Loucy (cell line): ENCODE data around the gene RAB7A.

ENCODE experiments used
- H2AFZ ChIP-seq: fragments of 200-600 bp; sonication (generic); 2 replicates; pipeline ENCODE4 v1.6.0; 2016; ENCODE audit warnings: antibody characterized with exemption, mild to moderate bottlenecking, low read length, moderate library complexity
- H3F3A ChIP-seq: fragments of 200-600 bp; 2 replicates; pipeline ENCODE4 v1.6.0; 2016; ENCODE audit warnings: antibody characterized with exemption, low read depth, mild to moderate bottlenecking
- H3K27me3 ChIP-seq: fragments of 200-600 bp; sonication (generic); 2 replicates; pipeline ENCODE4 v1.6.1; 2014; ENCODE audit warnings: low read length, mild to moderate bottlenecking; ENCODE audit not compliant: insufficient read depth, poor library complexity, severe bottlenecking
- H3K36me3 ChIP-seq: fragments of 200-600 bp; sonication (generic); 2 replicates; pipeline ENCODE4 v1.6.1; 2016; ENCODE audit warnings: low read length; ENCODE audit not compliant: insufficient read depth
- H3K4me1 ChIP-seq: fragments of 200-600 bp; sonication (generic); 2 replicates; pipeline ENCODE4 v1.5.1; 2014; ENCODE audit warnings: low read length, mild to moderate bottlenecking; ENCODE audit not compliant: insufficient read depth, poor library complexity, severe bottlenecking
- H3K4me2 ChIP-seq: fragments of 200-600 bp; sonication (generic); 2 replicates; pipeline ENCODE4 v1.6.0; 2014; ENCODE audit warnings: antibody characterized with exemption, low read length, low read depth, mild to moderate bottlenecking; ENCODE audit not compliant: poor library complexity, severe bottlenecking
- H3K4me3 ChIP-seq: fragments of 200-600 bp; sonication (generic); 2 replicates; pipeline ENCODE4 v1.5.1; 2014; ENCODE audit warnings: low read length, mild to moderate bottlenecking, mixed read lengths; ENCODE audit not compliant: poor library complexity, severe bottlenecking
- H3K79me2 ChIP-seq: fragments of 200-600 bp; sonication (generic); 2 replicates; pipeline ENCODE4 v1.6.1; 2014; ENCODE audit warnings: low read length; ENCODE audit not compliant: insufficient read depth
- H3K9ac ChIP-seq: fragments of 200-600 bp; sonication (generic); 2 replicates; pipeline ENCODE4 v1.6.0; 2014; ENCODE audit warnings: mild to moderate bottlenecking, low read depth, low read length, moderate library complexity; ENCODE audit not compliant: poor library complexity, severe bottlenecking
- H3K9me2 ChIP-seq: fragments of 200-600 bp; sonication (generic); replicated peaks from 2 replicates; pipeline ENCODE4 v1.6.1; 2016; ENCODE audit warnings: low read depth, low read length, mixed read lengths
- H3K9me3 ChIP-seq: fragments of 200-600 bp; sonication (generic); 2 replicates; pipeline ENCODE4 v1.6.1; 2014; ENCODE audit warnings: mild to moderate bottlenecking, antibody characterized with exemption, low read length, low read depth; ENCODE audit not compliant: insufficient read depth
- H4K20me1 ChIP-seq: fragments of 200-600 bp; sonication (generic); 2 replicates; pipeline ENCODE4 v1.6.0; 2014; ENCODE audit warnings: antibody characterized with exemption, low read length, mild to moderate bottlenecking; ENCODE audit not compliant: insufficient read depth, poor library complexity, severe bottlenecking
- EZH2phosphoT487 ChIP-seq: fragments of 200-600 bp; IDR thresholded peaks from 2 replicates; pipeline ENCODE4 v1.6.1; 2018; ENCODE audit warnings: antibody characterized with exemption, mild to moderate bottlenecking, moderate library complexity, borderline replicate concordance
- TF ChIP-seq, protein P1 (sequence below): fragments of 200-600 bp; sonication (generic); conservative IDR thresholded peaks from 2 replicates; pipeline ENCODE4 v1.5.1; 2014; ENCODE audit warnings: mild to moderate bottlenecking, antibody characterized with exemption, low read length

Gene RAB7A

DNA sequence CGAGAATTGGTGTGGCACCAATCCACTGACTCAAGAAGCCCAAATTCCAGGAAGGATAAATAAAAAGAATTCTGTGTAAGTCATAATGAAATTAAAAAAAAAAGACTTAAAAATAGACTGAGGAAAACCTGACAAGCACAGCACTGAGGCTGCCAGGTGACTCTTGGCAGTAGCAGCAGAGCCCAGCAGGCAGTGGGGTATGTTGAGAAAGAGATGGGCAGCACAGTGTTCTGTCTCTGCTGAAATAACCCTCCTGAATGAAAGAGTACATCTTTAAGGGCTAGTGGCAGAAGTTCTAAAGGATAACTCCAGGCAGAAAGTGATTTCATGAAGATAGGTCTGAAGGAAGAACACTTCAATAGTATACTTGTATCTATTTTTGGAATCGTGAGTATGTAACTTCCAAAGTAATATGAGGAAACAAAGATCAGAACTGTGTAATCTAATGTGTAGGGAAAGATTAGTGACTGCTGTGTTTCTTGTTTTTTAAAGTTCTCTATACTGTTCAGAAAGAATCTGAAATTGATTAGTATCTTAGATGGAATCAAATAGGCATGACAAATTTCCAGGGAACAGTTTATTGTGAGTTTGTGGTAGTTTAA, 75.9 kb downstream of the RAB7A start:
- H3F3A ChIP-seq: no peaks in the 10 kb centered on the region; the same call in 1 of the 2 replicates
- peaks cover 13% of the 10 kb centered on the region for H3K4me1 ChIP-seq
- no peak overlapping the region for H3K9ac ChIP-seq
- no peaks in the 10 kb centered on the region for H3K27me3 ChIP-seq
- no peak overlapping the region for H2AFZ ChIP-seq
- peaks cover 21% of the 10 kb centered on the region for H4K20me1 ChIP-seq
- H3K9me2 ChIP-seq: no peaks in the 10 kb centered on the region
- H3K36me3 ChIP-seq: peaks cover 74% of the 10 kb centered on the region
- TF ChIP-seq, protein P1, sequence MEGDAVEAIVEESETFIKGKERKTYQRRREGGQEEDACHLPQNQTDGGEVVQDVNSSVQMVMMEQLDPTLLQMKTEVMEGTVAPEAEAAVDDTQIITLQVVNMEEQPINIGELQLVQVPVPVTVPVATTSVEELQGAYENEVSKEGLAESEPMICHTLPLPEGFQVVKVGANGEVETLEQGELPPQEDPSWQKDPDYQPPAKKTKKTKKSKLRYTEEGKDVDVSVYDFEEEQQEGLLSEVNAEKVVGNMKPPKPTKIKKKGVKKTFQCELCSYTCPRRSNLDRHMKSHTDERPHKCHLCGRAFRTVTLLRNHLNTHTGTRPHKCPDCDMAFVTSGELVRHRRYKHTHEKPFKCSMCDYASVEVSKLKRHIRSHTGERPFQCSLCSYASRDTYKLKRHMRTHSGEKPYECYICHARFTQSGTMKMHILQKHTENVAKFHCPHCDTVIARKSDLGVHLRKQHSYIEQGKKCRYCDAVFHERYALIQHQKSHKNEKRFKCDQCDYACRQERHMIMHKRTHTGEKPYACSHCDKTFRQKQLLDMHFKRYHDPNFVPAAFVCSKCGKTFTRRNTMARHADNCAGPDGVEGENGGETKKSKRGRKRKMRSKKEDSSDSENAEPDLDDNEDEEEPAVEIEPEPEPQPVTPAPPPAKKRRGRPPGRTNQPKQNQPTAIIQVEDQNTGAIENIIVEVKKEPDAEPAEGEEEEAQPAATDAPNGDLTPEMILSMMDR: no peak
- no peak for TF ChIP-seq EZH2phosphoT487
- no peak overlapping the region for H3K4me2 ChIP-seq
- peaks cover 33% of the 10 kb centered on the region for H3K79me2 ChIP-seq
- no peaks in the 10 kb centered on the region for H3K9me3 ChIP-seq
- H3K4me3 ChIP-seq: no peak overlapping the region

GRCh38 chr3:128803307-128803706, 77.3 kb downstream of the RAB7A start:
- H2AFZ ChIP-seq: no peak overlapping the region
- H3K4me2 ChIP-seq: peak overlapping the region; percentile 62
- peaks cover 23% of the 10 kb centered on the region for H3K79me2 ChIP-seq
- peaks cover 13% of the 10 kb centered on the region for H3K4me1 ChIP-seq
- no peak for TF ChIP-seq EZH2phosphoT487
- TF ChIP-seq, protein P1: no peak
- no peaks in the 10 kb centered on the region for H3K9me3 ChIP-seq
- no peaks in the 10 kb centered on the region for H3K9me2 ChIP-seq
- H3K9ac ChIP-seq: no peak overlapping the region
- H4K20me1 ChIP-seq: peaks cover 21% of the 10 kb centered on the region
- no peaks in the 10 kb centered on the region for H3K27me3 ChIP-seq
- H3K36me3 ChIP-seq: peaks cover 71% of the 10 kb centered on the region
- H3F3A ChIP-seq: no peaks in the 10 kb centered on the region; the same call in 1 of the 2 replicates
- no peak overlapping the region for H3K4me3 ChIP-seq

- Histone ChIP-seq H3F3A (no peaks in the 10 kb centered on the region; the same call in 1 of the 2 replicates), H3K36me3 (peaks cover 72% of the 10 kb centered on the region; the same call in 1 of the 2 replicates), H3K9ac (peak overlapping the region; percentile 29), H3K4me1 (peaks cover 13% of the 10 kb centered on the region), H2AFZ (no peak overlapping the region), H3K79me2 (peaks cover 23% of the 10 kb centered on the region), H3K4me3 (peak overlapping the region; percentile 36), H4K20me1 (peaks cover 21% of the 10 kb centered on the region), H3K9me2 (no peaks in the 10 kb centered on the region), H3K9me3 (no peaks in the 10 kb centered on the region), H3K27me3 (no peaks in the 10 kb centered on the region), H3K4me2 (peak overlapping the region; percentile 62)
- TF ChIP-seq, protein P1: no peak
- no peak for TF ChIP-seq EZH2phosphoT487
Measured at GRCh38 chr3:128804017-128804810, 78.2 kb downstream of the RAB7A start.
